LNCAP (cell line): ENCODE measurements around the gene HOXC6.

Experiments
- CTCF ChIP-seq: fragments of 450-650 bp; IDR thresholded peaks from 2 replicates; pipeline ENCODE4 v1.5.1; 2017; ENCODE audit warnings: mild to moderate bottlenecking

Gene HOXC6

GRCh38 chr12:54071942-54072341, 43.7 kb downstream of the HOXC6 start:
- no peak for TF ChIP-seq CTCF

- TF ChIP-seq CTCF = no peak
Measured at GRCh38 chr12:54074308-54074707, 46.1 kb downstream of the HOXC6 start.

DNA sequence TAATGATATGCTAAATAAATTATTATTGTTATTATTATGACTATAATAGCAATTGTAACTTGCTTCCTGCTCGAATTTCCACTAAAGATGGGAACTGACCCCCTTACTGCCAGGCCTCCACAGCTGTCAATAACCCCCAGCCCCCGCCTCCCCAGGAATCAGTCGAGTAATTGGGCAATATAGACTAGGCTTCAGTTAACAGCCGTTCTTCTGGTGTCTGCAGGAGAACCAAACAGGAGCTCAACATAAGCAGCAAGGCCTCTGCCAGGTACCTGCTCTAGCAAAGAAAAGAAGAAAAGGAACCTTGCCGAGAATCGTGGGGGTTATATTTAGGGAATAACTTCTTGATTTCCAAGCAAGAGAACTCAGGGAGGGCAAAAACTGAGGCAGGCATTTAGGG, 47.2 kb downstream of the HOXC6 start:
- TF ChIP-seq CTCF = no peak

- TF ChIP-seq CTCF = no peak
Measured at GRCh38 chr12:54075974-54076373, 47.7 kb downstream of the HOXC6 start.
